Measurements from ENCODE around the gene CDC42EP5.
A peak's percentile ranks its signal among the peaks of the same experiment; 100 is the strongest.
"Not testable (repeated sequence)": the region's sequence is repeated elsewhere in the genome, so short reads cannot be mapped to it uniquely, and the experiment has no call there.

The CDC42EP5 gene

GRCh38 chr19:54446349-54446748 lies 26.7 kb downstream of the CDC42EP5 start:
- not testable (repeated sequence) for DNase-seq

- DNase-seq = no peak
Measured at GRCh38 chr19:54444737-54445136, 28.4 kb downstream of the CDC42EP5 start.

- no peak for DNase-seq
Measured at GRCh38 chr19:54440641-54441040, 32.5 kb downstream of the CDC42EP5 start.

- DNase-seq = peak; percentile 48
Measured at GRCh38 chr19:54439174-54439851, 33.8 kb downstream of the CDC42EP5 start.

- no peak for DNase-seq
Measured at GRCh38 chr19:54436628-54437252, 36.4 kb downstream of the CDC42EP5 start.

- DNase-seq = peak; percentile 39
Measured at GRCh38 chr19:54436031-54436523, 37.0 kb downstream of the CDC42EP5 start.

- peak; percentile 22 for DNase-seq
Measured at GRCh38 chr19:54435551-54436016, 37.5 kb downstream of the CDC42EP5 start.

GRCh38 chr19:54434873-54435214 lies 38.3 kb downstream of the CDC42EP5 start:
- no peak for DNase-seq

- peak; percentile 27 for DNase-seq
Measured at GRCh38 chr19:54434112-54434872, 38.8 kb downstream of the CDC42EP5 start.

- DNase-seq = no peak
Measured at GRCh38 chr19:54433697-54434096, 39.4 kb downstream of the CDC42EP5 start.

GRCh38 chr19:54432144-54432738 lies 40.9 kb downstream of the CDC42EP5 start:
- no peak for DNase-seq

GRCh38 chr19:54431255-54431838 lies 41.7 kb downstream of the CDC42EP5 start:
- DNase-seq = no peak

- peak; percentile 81 for DNase-seq
Measured at GRCh38 chr19:54430306-54431254, 42.5 kb downstream of the CDC42EP5 start.

GRCh38 chr19:54429545-54430227 lies 43.4 kb downstream of the CDC42EP5 start:
- DNase-seq = no peak

GRCh38 chr19:54429176-54429495 lies 44.0 kb downstream of the CDC42EP5 start:
- no peak for DNase-seq

GRCh38 chr19:54428323-54429175 lies 44.5 kb downstream of the CDC42EP5 start:
- DNase-seq = no peak

- DNase-seq = no peak
Measured at GRCh38 chr19:54427586-54427985, 45.5 kb downstream of the CDC42EP5 start.

- DNase-seq = no peak
Measured at GRCh38 chr19:54426291-54426931, 46.7 kb downstream of the CDC42EP5 start.

GRCh38 chr19:54425382-54425723 lies 47.7 kb downstream of the CDC42EP5 start:
- no peak for DNase-seq

Data from femur (tissue), 1 donor.